CD4-positive, alpha-beta T cell (primary cell): ENCODE measurements around the gene EHD4. TPM values are rescaled to one million over a fixed set of nuclear protein-coding genes. Genes with fewer than 3 reads are reported as not detected.

ENCODE experiments used
- ATAC-seq: fragments of 200-7000 bp; cut with Tn5 transposase; one replicate; pipeline ENCODE4 v1.10.0; 2022; ENCODE audit warnings: mild to moderate bottlenecking; ENCODE audit not compliant: poor library complexity
- CTCF ChIA-PET: fragments of 350-600 bp; sonication (Branson Sonifier 250); formaldehyde crosslinking; loops from one replicate; lab custom pipeline; 2021; ENCODE audit warnings: antibody characterized with exemption, inconsistent platforms; lab: Charles Lee
- POLR2A ChIA-PET: fragments of 350-600 bp; sonication (Branson Sonifier 250); formaldehyde crosslinking; loops from one replicate; lab custom pipeline; 2021; ENCODE audit warnings: antibody characterized with exemption, inconsistent platforms; lab: Charles Lee
- DNase-seq, 14 experiments: peaks; one replicate each; pipeline ENCODE4 v3.0.0-alpha.2; 2013 to 2020; ENCODE audit warnings: mixed read lengths in 2 of 14
- H3K27ac ChIP-seq, 2 donors: one replicate each; pipeline versions ENCODE4 v1.5.1 to v1.7.0; 2013; ENCODE audit warnings: low read length in 2 of 2, low read depth in 1 of 2, mild to moderate bottlenecking in 1 of 2
- H3K27me3 ChIP-seq, 2 experiments: 1 replicate in 1 of 2; 2 replicates in 1 of 2; pipeline versions ENCODE4 v1.6.1 to v1.7.0; 2013; ENCODE audit warnings: low read length in 2 of 2, control low read depth in 1 of 2, mild to moderate bottlenecking in 1 of 2, moderate library complexity in 1 of 2; ENCODE audit not compliant: insufficient read depth in 2 of 2, control insufficient read depth in 1 of 2
- H3K36me3 ChIP-seq: one replicate; pipeline ENCODE4 v1.6.1; 2013; ENCODE audit warnings: low read length, control low read depth; ENCODE audit not compliant: insufficient read depth
- H3K4me1 ChIP-seq: one replicate; pipeline ENCODE4 v1.6.1; 2013; ENCODE audit warnings: low read length, control low read depth; ENCODE audit not compliant: insufficient read depth
- H3K4me3 ChIP-seq: one replicate; pipeline ENCODE4 v1.5.1; 2013; ENCODE audit warnings: mild to moderate bottlenecking, low read length, moderate library complexity
- H3K9me3 ChIP-seq, 2 experiments: 1 replicate in 1 of 2; 2 replicates in 1 of 2; pipeline versions ENCODE4 v1.6.1 to v1.7.0; 2013; ENCODE audit warnings: low read length in 2 of 2, mild to moderate bottlenecking in 2 of 2, control low read depth in 1 of 2, moderate library complexity in 1 of 2; ENCODE audit not compliant: control insufficient read depth in 1 of 2, insufficient read depth in 1 of 2
- H3K27ac Mint-ChIP-seq: one replicate; pipeline ENCODE4 v1.8.0; 2020; ENCODE audit warnings: mixed read lengths
- H3K27me3 Mint-ChIP-seq: one replicate; pipeline ENCODE4 v1.8.0; 2021; ENCODE audit warnings: mixed read lengths
- H3K36me3 Mint-ChIP-seq: one replicate; pipeline ENCODE4 v1.8.0; 2021; ENCODE audit warnings: low read depth, mixed read lengths
- H3K4me1 Mint-ChIP-seq: one replicate; pipeline ENCODE4 v1.8.0; 2021; ENCODE audit warnings: low read depth, mixed read lengths
- H3K4me3 Mint-ChIP-seq: one replicate; pipeline ENCODE4 v1.8.0; 2020; ENCODE audit warnings: mild to moderate bottlenecking, mixed read lengths
- H3K9me3 Mint-ChIP-seq: one replicate; pipeline ENCODE4 v1.8.0; 2020; ENCODE audit warnings: mixed read lengths
- CTCF ChIP-seq: fragments of 200-600 bp; IDR thresholded peaks from one replicate; pipeline ENCODE4 v1.8.0; 2022; ENCODE audit warnings: antibody characterized with exemption, mild to moderate bottlenecking
- intact Hi-C, 2 experiments: fragments of 100-400 bp; cut with DNase I in 1 of 2; cut with micrococcal nuclease in 1 of 2; formaldehyde crosslinking; loops; one replicate each; pipeline versions ENCODE4 v1.15.1 to v1.9.0; 2023 to 2025; cut with DNase I, micrococcal nuclease
- total RNA-seq, 174 experiments: library from RNA in 2 of 174; stranded (reverse) in 2 of 174; gene quantifications; one replicate each; pipeline ENCODE4 v1.2.3 and lab custom pipeline; 2021 to 2026

Gene EHD4
- total RNA-seq, 2 experiments from 2014 or later: 39.8 to 40.5 TPM

GRCh38 chr15:41930221-41930866, 42.0 kb downstream of the EHD4 start:
- peaks cover 9% of the 10 kb centered on the region for H3K36me3 Mint-ChIP-seq
- intact Hi-C loops: no loop called here
- no peak overlapping the region for H3K27ac ChIP-seq
- H3K27ac Mint-ChIP-seq: peak overlapping the region; percentile 24
- ChIA-PET POLR2A (interaction anchor here (2.0 kb wide), 1 partner anchor 42 kb away, joined by 6 read pairs; the partner anchor contains the start of gene EHD4), CTCF (interaction anchor here (0.5 to 1.8 kb wide), 2 partner anchors 43 to 145 kb away, joined by 4 read pairs; no protein-coding TSS in a partner anchor)
- no peaks in the 10 kb centered on the region for H3K36me3 ChIP-seq
- DNase-seq (peak in 2 of 14 experiments; percentile 48 to 60), ATAC-seq (no peak)
- no peaks in the 10 kb centered on the region for H3K27me3 ChIP-seq
- H3K4me3 Mint-ChIP-seq: no peak overlapping the region
- H3K27me3 Mint-ChIP-seq: no peaks in the 10 kb centered on the region
- peaks cover 49% of the 10 kb centered on the region for H3K4me1 ChIP-seq
- H3K4me3 ChIP-seq: no peak overlapping the region
- H3K9me3 Mint-ChIP-seq: no peaks in the 10 kb centered on the region
- TF ChIP-seq CTCF: no peak
- H3K4me1 Mint-ChIP-seq: peaks cover 42% of the 10 kb centered on the region
- H3K9me3 ChIP-seq: no peaks in the 10 kb centered on the region

- Histone ChIP-seq H3K4me3 (no peak overlapping the region), H3K27me3 (no peaks in the 10 kb centered on the region), H3K9me3 (no peaks in the 10 kb centered on the region), H3K4me1 (peaks cover 35% of the 10 kb centered on the region), H3K27ac (no peak overlapping the region), H3K36me3 (peaks cover 3% of the 10 kb centered on the region)
- intact Hi-C loops: loop anchor here in 1 of 2 experiments (10.0 kb wide), 1 partner anchor 126 kb away; no protein-coding TSS in a partner anchor
- H3K36me3 Mint-ChIP-seq: peaks cover 9% of the 10 kb centered on the region
- peak overlapping the region; percentile 8 for H3K27ac Mint-ChIP-seq
- ChIA-PET CTCF (interaction anchor here (1.8 kb wide), 1 partner anchor 44 kb away, joined by 4 read pairs; no protein-coding TSS in a partner anchor), POLR2A (interaction anchor here (2.0 kb wide), 1 partner anchor 43 kb away, joined by 6 read pairs; the partner anchor contains the start of gene EHD4)
- TF ChIP-seq CTCF: no peak
- H3K9me3 Mint-ChIP-seq: no peaks in the 10 kb centered on the region
- DNase-seq (peak in 1 of 14 experiments; percentile 19), ATAC-seq (no peak)
- no peaks in the 10 kb centered on the region for H3K27me3 Mint-ChIP-seq
- no peak overlapping the region for H3K4me3 Mint-ChIP-seq
- H3K4me1 Mint-ChIP-seq: peaks cover 31% of the 10 kb centered on the region
Observed at GRCh38 chr15:41928637-41929620, 43.4 kb downstream of the EHD4 start.

GRCh38 chr15:41928100-41928499, 44.3 kb downstream of the EHD4 start:
- Histone ChIP-seq H3K4me3 (no peak overlapping the region), H3K9me3 (no peaks in the 10 kb centered on the region), H3K36me3 (peaks cover 3% of the 10 kb centered on the region), H3K4me1 (peaks cover 26% of the 10 kb centered on the region), H3K27ac (no peak overlapping the region), H3K27me3 (no peaks in the 10 kb centered on the region)
- ATAC-seq (no peak), DNase-seq (no peak)
- Mint-ChIP-seq H3K27me3 (no peaks in the 10 kb centered on the region), H3K27ac (no peak overlapping the region), H3K4me1 (peaks cover 28% of the 10 kb centered on the region), H3K9me3 (no peaks in the 10 kb centered on the region), H3K36me3 (peaks cover 13% of the 10 kb centered on the region), H3K4me3 (no peak overlapping the region)
- intact Hi-C loops: loop anchor here in 1 of 2 experiments (10.0 kb wide), 1 partner anchor 127 kb away; no protein-coding TSS in a partner anchor
- POLR2A ChIA-PET: no interaction called here
- TF ChIP-seq CTCF: no peak
- CTCF ChIA-PET: no interaction called here
